ENCODE results near the gene PIK3R3. TPM values are rescaled to one million over a fixed set of nuclear protein-coding genes. Genes with fewer than 3 reads are reported as not detected.

PIK3R3 gene
- total RNA-seq, 1 experiment from 2014 or later: 10.4 TPM

Small RNA genes within 50 kb of the gene (small RNA-seq; reads per million reads assigned to genes)
- gene AL358075.3 (0.12 reads per million), gene AL672043.1 (not detected)

Other genes with a start within 250 kb of the PIK3R3 start
- gene TSPAN1, start 42.5 kb upstream of the PIK3R3 start, total RNA-seq (2014; rRNA removed; shearing (Covaris generic); ENCODE audit: low replicate concordance): not detected in 2 replicates
- gene P3R3URF, start 43.9 kb upstream of the PIK3R3 start, total RNA-seq (2014; rRNA removed; shearing (Covaris generic); ENCODE audit: low replicate concordance): not detected in 2 replicates
- 55.0 and 65.1 TPM in 2 replicates for gene POMGNT1, start 65.8 kb upstream of the PIK3R3 start, total RNA-seq (2014; rRNA removed; shearing (Covaris generic); ENCODE audit: low replicate concordance)
- 0.25 TPM in 1 of 2 replicates, not detected in the other for gene LURAP1, start 70.7 kb upstream of the PIK3R3 start, total RNA-seq (2014; rRNA removed; shearing (Covaris generic); ENCODE audit: low replicate concordance)
- gene RAD54L, start 115.1 kb upstream of the PIK3R3 start, total RNA-seq (2014; rRNA removed; shearing (Covaris generic); ENCODE audit: low replicate concordance): 10.5 and 18.0 TPM in 2 replicates
- gene LRRC41, start 171.0 kb upstream of the PIK3R3 start, total RNA-seq (2014; rRNA removed; shearing (Covaris generic); ENCODE audit: low replicate concordance): 64.1 and 69.1 TPM in 2 replicates
- 455 and 533 TPM in 2 replicates for gene UQCRH, start 171.1 kb upstream of the PIK3R3 start, total RNA-seq (2014; rRNA removed; shearing (Covaris generic); ENCODE audit: low replicate concordance)
- gene NSUN4, start 208.2 kb upstream of the PIK3R3 start, total RNA-seq (2014; rRNA removed; shearing (Covaris generic); ENCODE audit: low replicate concordance): 15.9 and 27.1 TPM in 2 replicates